Measurements from ENCODE around the gene XPA.

GRCh38 chr9:97735070-97735600 is 38.0 kb upstream of the XPA start:
- TF ChIP-seq EZH2 (optimal IDR thresholded peaks at IDR 0.05; ENCODE audit: low read depth, low read length) (no peak), CTCF (IDR thresholded peaks at IDR 0.05; ENCODE audit: low read length) (no peak)
